WTC11 (cell line): Measurements from ENCODE around the gene CD9. TPM values are rescaled to one million over a fixed set of nuclear protein-coding genes. Genes with fewer than 3 reads are reported as not detected.

ENCODE experiments used
- ATAC-seq: fragments of 200-7000 bp; cut with Tn5 transposase; 2 replicates; pipeline ENCODE4 v1.10.0; 2021; ENCODE audit warnings: mild to moderate bottlenecking, moderate library complexity
- CTCF ChIA-PET: fragments of 300-600 bp; sonication (Branson Sonifier 250); formaldehyde crosslinking; loops from one replicate; lab custom pipeline; 2021; ENCODE audit warnings: antibody characterized with exemption; lab: Charles Lee
- POLR2A ChIA-PET: fragments of 350-600 bp; sonication (Branson Sonifier 250); formaldehyde crosslinking; loops from one replicate; lab custom pipeline; 2021; ENCODE audit warnings: antibody characterized with exemption; lab: Charles Lee
- DNase-seq: peaks from one replicate; pipeline ENCODE4 v3.0.0; 2021; ENCODE audit warnings: low spot score
- H3K27ac Mint-ChIP-seq: 2 replicates; pipeline ENCODE4 v1.8.0; 2021; ENCODE audit warnings: mixed read lengths
- H3K27me3 Mint-ChIP-seq: 2 replicates; pipeline ENCODE4 v1.8.0; 2021; ENCODE audit warnings: low read depth, mild to moderate bottlenecking, moderate library complexity, mixed read lengths
- H3K36me3 Mint-ChIP-seq: 2 replicates; pipeline ENCODE4 v1.8.0; 2021; ENCODE audit warnings: mixed read lengths
- H3K4me1 Mint-ChIP-seq: 2 replicates; pipeline ENCODE4 v1.8.0; 2022; ENCODE audit warnings: mixed read lengths
- H3K4me3 Mint-ChIP-seq: 2 replicates; pipeline ENCODE4 v1.8.0; 2021; ENCODE audit warnings: mild to moderate bottlenecking, moderate library complexity, mixed read lengths
- H3K9me3 Mint-ChIP-seq: 2 replicates; pipeline ENCODE4 v1.8.0; 2021; ENCODE audit warnings: mixed read lengths
- ATF6 ChIP-seq: sonication (generic); formaldehyde crosslinking; IDR thresholded peaks from 2 replicates; pipeline ENCODE4 v1.8.1; 2023; ENCODE audit warnings: mild to moderate bottlenecking, missing genetic modification reagents
- CBFB ChIP-seq: sonication (generic); formaldehyde crosslinking; IDR thresholded peaks from 2 replicates; pipeline ENCODE4 v1.8.1; 2022; ENCODE audit warnings: mild to moderate bottlenecking, low read depth, missing genetic modification reagents
- CDX4 ChIP-seq: fragments of 250-450 bp; sonication (Bioruptor Pico); IDR thresholded peaks from 2 replicates; pipeline ENCODE4 v1.9.0; 2021; ENCODE audit warnings: moderate library complexity, mild to moderate bottlenecking, inconsistent platforms, borderline replicate concordance
- CREM ChIP-seq: sonication (generic); formaldehyde crosslinking; IDR thresholded peaks from 2 replicates; pipeline ENCODE4 v1.8.1; 2022; ENCODE audit warnings: mild to moderate bottlenecking, missing genetic modification reagents, moderate library complexity
- E2F5 ChIP-seq: sonication (generic); formaldehyde crosslinking; IDR thresholded peaks from 2 replicates; pipeline ENCODE4 v1.8.1; 2022; ENCODE audit warnings: mild to moderate bottlenecking, moderate library complexity, missing genetic modification reagents
- ERG ChIP-seq: fragments of 250-450 bp; sonication (Bioruptor Pico); IDR thresholded peaks from 2 replicates; pipeline ENCODE4 v1.8.0; 2021; ENCODE audit warnings: mild to moderate bottlenecking
- ESRRA ChIP-seq: sonication (generic); formaldehyde crosslinking; IDR thresholded peaks from 2 replicates; pipeline ENCODE4 v1.8.1; 2022; ENCODE audit warnings: mild to moderate bottlenecking, missing genetic modification reagents, borderline replicate concordance
- ETV6 ChIP-seq: sonication (generic); formaldehyde crosslinking; IDR thresholded peaks from 2 replicates; pipeline ENCODE4 v1.8.1; 2022; ENCODE audit warnings: mild to moderate bottlenecking, missing genetic modification reagents
- FOXP1 ChIP-seq: sonication (generic); formaldehyde crosslinking; IDR thresholded peaks from 2 replicates; pipeline ENCODE4 v1.8.0; 2022; ENCODE audit warnings: missing genetic modification reagents, mild to moderate bottlenecking, moderate library complexity, borderline replicate concordance
- GTF2I ChIP-seq: fragments of 250-450 bp; sonication (Bioruptor Pico); conservative IDR thresholded peaks from 2 replicates; pipeline ENCODE4 v1.4.0; 2021; ENCODE audit warnings: mild to moderate bottlenecking
- HMGA2 ChIP-seq: fragments of 250-450 bp; sonication (Bioruptor Pico); IDR thresholded peaks from 2 replicates; pipeline ENCODE4 v1.4.0; 2021; ENCODE audit warnings: mild to moderate bottlenecking, moderate library complexity
- IRF1 ChIP-seq: sonication (generic); formaldehyde crosslinking; IDR thresholded peaks from 2 replicates; pipeline ENCODE4 v1.8.0; 2023; ENCODE audit warnings: missing genetic modification reagents
- JAZF1 ChIP-seq: fragments of 250-450 bp; sonication (Bioruptor Pico); IDR thresholded peaks from 2 replicates; pipeline ENCODE4 v1.9.0; 2021; ENCODE audit warnings: moderate library complexity, mild to moderate bottlenecking, inconsistent platforms
- MLX ChIP-seq: sonication (generic); formaldehyde crosslinking; IDR thresholded peaks from 2 replicates; pipeline ENCODE4 v1.8.1; 2023; ENCODE audit warnings: mild to moderate bottlenecking, missing genetic modification reagents, moderate library complexity
- MXD4 ChIP-seq: fragments of 250-450 bp; sonication (Bioruptor Pico); IDR thresholded peaks from 2 replicates; pipeline ENCODE4 v1.8.0; 2021; ENCODE audit warnings: mild to moderate bottlenecking, moderate library complexity, borderline replicate concordance
- NFATC4 ChIP-seq: fragments of 250-450 bp; sonication (Bioruptor Pico); IDR thresholded peaks from 2 replicates; pipeline ENCODE4 v1.9.0; 2021; ENCODE audit warnings: mild to moderate bottlenecking
- RORB ChIP-seq: fragments of 250-450 bp; sonication (Bioruptor Pico); IDR thresholded peaks from 2 replicates; pipeline ENCODE4 v1.9.0; 2021; ENCODE audit warnings: mild to moderate bottlenecking
- TEAD1 ChIP-seq: sonication (generic); formaldehyde crosslinking; IDR thresholded peaks from 2 replicates; pipeline ENCODE4 v1.8.0; 2022; ENCODE audit warnings: mild to moderate bottlenecking, missing genetic modification reagents
- TP53 ChIP-seq: sonication (generic); formaldehyde crosslinking; IDR thresholded peaks from 2 replicates; pipeline ENCODE4 v1.8.1; 2023; ENCODE audit warnings: mild to moderate bottlenecking, missing genetic modification reagents
- USF2 ChIP-seq: sonication (generic); formaldehyde crosslinking; IDR thresholded peaks from 2 replicates; pipeline ENCODE4 v1.8.1; 2023; ENCODE audit warnings: mild to moderate bottlenecking, missing genetic modification reagents, moderate library complexity
- ZSCAN18 ChIP-seq: fragments of 250-450 bp; sonication (Bioruptor Pico); IDR thresholded peaks from 2 replicates; pipeline ENCODE4 v2.1.2; 2022; ENCODE audit warnings: mild to moderate bottlenecking, moderate library complexity
- total RNA-seq: library from RNA; stranded (reverse); gene quantifications from 3 replicates; pipeline ENCODE4 v1.2.3, GENCODE V29; 2021

CD9 gene
- total RNA-seq, 1 experiment from 2014 or later = 260 TPM

GRCh38 chr12:6282453-6282840 lies 82.2 kb downstream of the CD9 start:
- ChIA-PET CTCF (interaction anchor here (0.6 to 3.0 kb wide), 6 partner anchors 13 to 225 kb away, joined by 3 to 29 read pairs (median 6); no protein-coding TSS in a partner anchor), POLR2A (no interaction called here)
- Mint-ChIP-seq H3K27me3 (peaks cover 5% of the 10 kb centered on the region), H3K9me3 (no peaks in the 10 kb centered on the region), H3K36me3 (no peaks in the 10 kb centered on the region), H3K4me1 (peaks cover 39% of the 10 kb centered on the region), H3K27ac (no peak overlapping the region), H3K4me3 (no peak overlapping the region)
- ATAC-seq (no peak), DNase-seq (no peak)
- TF ChIP-seq TP53 = no peak
- TF ChIP-seq MXD4 (CRISPR knock-in tag) = no peak
- TF ChIP-seq ERG (CRISPR knock-in tag) = no peak
- no peak for TF ChIP-seq FOXP1 (CRISPR knock-in tag)

GRCh38 chr12:6284273-6284672 lies 84.1 kb downstream of the CD9 start:
- ATAC-seq (no peak), DNase-seq (no peak)
- H3K9me3 Mint-ChIP-seq = no peaks in the 10 kb centered on the region
- H3K36me3 Mint-ChIP-seq = no peaks in the 10 kb centered on the region
- H3K27me3 Mint-ChIP-seq = peaks cover 5% of the 10 kb centered on the region
- ChIA-PET POLR2A (interaction anchor here (1.3 kb wide), 1 partner anchor 89 kb away, joined by 5 read pairs; no protein-coding TSS in a partner anchor), CTCF (interaction anchor here (0.6 to 4.8 kb wide), 62 partner anchors 11 to 539 kb away, joined by 3 to 80 read pairs (median 4); partner anchors contain the start of genes CD9 and VAMP1)
- no peak overlapping the region for H3K4me3 Mint-ChIP-seq
- H3K4me1 Mint-ChIP-seq = peaks cover 28% of the 10 kb centered on the region
- H3K27ac Mint-ChIP-seq = no peak overlapping the region
- no peak for TF ChIP-seq CDX4 (CRISPR knock-in tag)
- no peak for TF ChIP-seq ATF6 (CRISPR knock-in tag)
- TF ChIP-seq MLX (CRISPR knock-in tag) = no peak
- TF ChIP-seq NFATC4 (CRISPR knock-in tag) = no peak
- TF ChIP-seq ETV6 = no peak
- TF ChIP-seq ESRRA (CRISPR knock-in tag) = no peak
- TF ChIP-seq GTF2I (CRISPR knock-in tag) = no peak
- no peak for TF ChIP-seq TEAD1 (CRISPR knock-in tag)
- TF ChIP-seq MXD4 (CRISPR knock-in tag) = no peak
- no peak for TF ChIP-seq E2F5 (CRISPR knock-in tag)
- TF ChIP-seq RORB = no peak
- TF ChIP-seq HMGA2 (CRISPR knock-in tag) = no peak
- no peak for TF ChIP-seq JAZF1
- TF ChIP-seq CREM (CRISPR knock-in tag) = no peak
- TF ChIP-seq CBFB (CRISPR knock-in tag) = no peak
- no peak for TF ChIP-seq IRF1 (CRISPR knock-in tag)
- TF ChIP-seq ZSCAN18 (CRISPR knock-in tag) = no peak
- no peak for TF ChIP-seq USF2 (CRISPR knock-in tag)
